NCI-H1048 (cell line): Measurements from ENCODE around the gene F11R.
"Not testable (repeated sequence)": the region's sequence is repeated elsewhere in the genome, so short reads cannot be mapped to it uniquely, and the experiment has no call there.

Experiments
- DNase-seq: peaks from one replicate; lab custom pipeline; 2025; lab: John Stamatoyannopoulos, UW

F11R gene

GRCh38 chr1:161020509-161021164, at the start of gene F11R:
Gene F11R (minus strand): TSS chr1:161021152. CDS start chr1:161021073, 79 bp downstream.
- DNase-seq, result no peak

- DNase-seq, result no peak
These were observed 48.8 kb upstream of the F11R start, which contains the start of gene ARHGAP30 for GRCh38 chr1:161069731-161070270. Gene ARHGAP30 (minus strand): TSS chr1:161069891. CDS start chr1:161069624, 267 bp downstream.

GRCh38 chr1:161069241-161069640, 48.3 kb upstream of the F11R start:
- DNase-seq, result no peak

- no peak for DNase-seq
These were observed 47.6 kb upstream of the F11R start for GRCh38 chr1:161068306-161069234.

GRCh38 chr1:161066694-161067093, 45.7 kb upstream of the F11R start:
- no peak for DNase-seq

- DNase-seq, result not testable (repeated sequence)
These were observed 44.7 kb upstream of the F11R start for GRCh38 chr1:161065681-161066080.

GRCh38 chr1:161063936-161064335, 43.0 kb upstream of the F11R start:
- not testable (repeated sequence) for DNase-seq

GRCh38 chr1:161061419-161061818, 40.5 kb upstream of the F11R start:
- DNase-seq, result no peak

- no peak for DNase-seq
These were observed 38.3 kb upstream of the F11R start for GRCh38 chr1:161059293-161059692.

GRCh38 chr1:161054805-161055204, 33.9 kb upstream of the F11R start:
- DNase-seq, result no peak

GRCh38 chr1:161054232-161054631, 33.3 kb upstream of the F11R start:
- DNase-seq, result no peak

- no peak for DNase-seq
These were observed 31.9 kb upstream of the F11R start for GRCh38 chr1:161052899-161053298.

- DNase-seq, result no peak
These were observed 30.3 kb upstream of the F11R start for GRCh38 chr1:161051219-161051618.

GRCh38 chr1:161048949-161049722, 28.2 kb upstream of the F11R start:
- DNase-seq, result no peak

GRCh38 chr1:161047436-161048420, 26.8 kb upstream of the F11R start:
- DNase-seq, result no peak

GRCh38 chr1:161046605-161047228, 25.8 kb upstream of the F11R start:
- no peak for DNase-seq

- peak; percentile 96 for DNase-seq
These were observed 25.0 kb upstream of the F11R start, which contains the start of gene USF1 for GRCh38 chr1:161045736-161046604. Gene USF1 (minus strand): TSS chr1:161045977. CDS start chr1:161043275, 2,702 bp downstream.

GRCh38 chr1:161044908-161045735, 24.2 kb upstream of the F11R start:
- no peak for DNase-seq
